IMR-90 (cell line): ENCODE data around the gene TBATA.

Experiments
- CHD1 ChIP-seq: IDR thresholded peaks from 2 replicates; pipeline ENCODE4 v1.6.1; 2012; ENCODE audit warnings: low read depth, low read length, improper control_type of control experiment
- POLR2A ChIP-seq: IDR thresholded peaks from 2 replicates; pipeline ENCODE4 v1.6.1; 2012; ENCODE audit warnings: mild to moderate bottlenecking, low read depth, low read length
- RCOR1 ChIP-seq: IDR thresholded peaks from 2 replicates; pipeline ENCODE4 v1.6.1; 2012; ENCODE audit warnings: mild to moderate bottlenecking, low read length, improper control_type of control experiment; ENCODE audit not compliant: insufficient replicate concordance
- TF ChIP-seq, protein P1 (sequence below): conservative IDR thresholded peaks from 2 replicates; pipeline ENCODE4 v1.5.1; 2012; ENCODE audit warnings: mild to moderate bottlenecking, low read depth, low read length, improper control_type of control experiment
- TF ChIP-seq, protein P2 (sequence below): fragments of 150-350 bp; IDR thresholded peaks from 2 replicates; pipeline ENCODE4 v1.6.1; 2017; ENCODE audit warnings: mild to moderate bottlenecking, antibody characterized with exemption, low read length, low read depth
- TF ChIP-seq, protein P3 (sequence below): fragments of 150-350 bp; IDR thresholded peaks from 2 replicates; pipeline ENCODE4 v1.6.1; 2016; ENCODE audit warnings: low read depth, mild to moderate bottlenecking, low read length, moderate library complexity, borderline replicate concordance

DNA sequence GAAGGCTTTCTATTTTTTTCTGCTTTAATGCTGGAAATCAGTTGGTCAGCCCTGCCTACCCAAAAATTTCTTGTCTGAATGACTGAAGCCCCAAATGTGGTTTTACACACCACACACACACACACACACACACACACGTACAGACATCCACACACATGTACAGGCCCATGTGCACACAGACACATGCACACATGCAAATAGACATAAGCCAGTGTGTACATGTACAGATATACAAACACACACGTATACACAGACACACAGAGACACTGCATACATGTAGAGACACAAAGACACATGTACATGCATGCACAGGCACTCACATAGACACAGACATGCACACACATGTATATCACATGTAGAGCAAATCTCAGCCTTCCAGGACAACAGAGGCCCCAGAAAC lies 54.2 kb downstream of the TBATA start:
- TF ChIP-seq, protein P1, sequence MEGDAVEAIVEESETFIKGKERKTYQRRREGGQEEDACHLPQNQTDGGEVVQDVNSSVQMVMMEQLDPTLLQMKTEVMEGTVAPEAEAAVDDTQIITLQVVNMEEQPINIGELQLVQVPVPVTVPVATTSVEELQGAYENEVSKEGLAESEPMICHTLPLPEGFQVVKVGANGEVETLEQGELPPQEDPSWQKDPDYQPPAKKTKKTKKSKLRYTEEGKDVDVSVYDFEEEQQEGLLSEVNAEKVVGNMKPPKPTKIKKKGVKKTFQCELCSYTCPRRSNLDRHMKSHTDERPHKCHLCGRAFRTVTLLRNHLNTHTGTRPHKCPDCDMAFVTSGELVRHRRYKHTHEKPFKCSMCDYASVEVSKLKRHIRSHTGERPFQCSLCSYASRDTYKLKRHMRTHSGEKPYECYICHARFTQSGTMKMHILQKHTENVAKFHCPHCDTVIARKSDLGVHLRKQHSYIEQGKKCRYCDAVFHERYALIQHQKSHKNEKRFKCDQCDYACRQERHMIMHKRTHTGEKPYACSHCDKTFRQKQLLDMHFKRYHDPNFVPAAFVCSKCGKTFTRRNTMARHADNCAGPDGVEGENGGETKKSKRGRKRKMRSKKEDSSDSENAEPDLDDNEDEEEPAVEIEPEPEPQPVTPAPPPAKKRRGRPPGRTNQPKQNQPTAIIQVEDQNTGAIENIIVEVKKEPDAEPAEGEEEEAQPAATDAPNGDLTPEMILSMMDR, result no peak
- TF ChIP-seq RCOR1 (no peak), CHD1 (no peak), POLR2A (no peak)
- TF ChIP-seq, protein P2, sequence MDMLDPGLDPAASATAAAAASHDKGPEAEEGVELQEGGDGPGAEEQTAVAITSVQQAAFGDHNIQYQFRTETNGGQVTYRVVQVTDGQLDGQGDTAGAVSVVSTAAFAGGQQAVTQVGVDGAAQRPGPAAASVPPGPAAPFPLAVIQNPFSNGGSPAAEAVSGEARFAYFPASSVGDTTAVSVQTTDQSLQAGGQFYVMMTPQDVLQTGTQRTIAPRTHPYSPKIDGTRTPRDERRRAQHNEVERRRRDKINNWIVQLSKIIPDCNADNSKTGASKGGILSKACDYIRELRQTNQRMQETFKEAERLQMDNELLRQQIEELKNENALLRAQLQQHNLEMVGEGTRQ, result no peak
- TF ChIP-seq, protein P3, sequence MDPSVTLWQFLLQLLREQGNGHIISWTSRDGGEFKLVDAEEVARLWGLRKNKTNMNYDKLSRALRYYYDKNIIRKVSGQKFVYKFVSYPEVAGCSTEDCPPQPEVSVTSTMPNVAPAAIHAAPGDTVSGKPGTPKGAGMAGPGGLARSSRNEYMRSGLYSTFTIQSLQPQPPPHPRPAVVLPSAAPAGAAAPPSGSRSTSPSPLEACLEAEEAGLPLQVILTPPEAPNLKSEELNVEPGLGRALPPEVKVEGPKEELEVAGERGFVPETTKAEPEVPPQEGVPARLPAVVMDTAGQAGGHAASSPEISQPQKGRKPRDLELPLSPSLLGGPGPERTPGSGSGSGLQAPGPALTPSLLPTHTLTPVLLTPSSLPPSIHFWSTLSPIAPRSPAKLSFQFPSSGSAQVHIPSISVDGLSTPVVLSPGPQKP, result no peak
